PC-9 (cell line): ENCODE measurements around the gene ACTN1.

ENCODE experiments used
- CTCF ChIP-seq: fragments of 200-600 bp; sonication (generic); conservative IDR thresholded peaks from 2 replicates; pipeline ENCODE4 v1.6.1; 2017; ENCODE audit warnings: mixed run types, antibody characterized with exemption, mild to moderate bottlenecking, moderate library complexity
- EZH2 ChIP-seq: fragments of 200-600 bp; sonication (generic); IDR thresholded peaks from 2 replicates; pipeline ENCODE4 v1.8.0; 2017; ENCODE audit warnings: antibody characterized with exemption, low read depth

- TF ChIP-seq CTCF (no peak), EZH2 (no peak)
Observed at GRCh38 chr14:68939181-68939892, 39.8 kb downstream of the ACTN1 start.
